Trophoblast cell (in vitro differentiated cells and primary cell): Measurements from ENCODE around the gene HIKESHI.

Experiments used
- DNase-seq, 2 donors: peaks; one replicate each; pipeline ENCODE4 v3.0.0-alpha.2; 2016
- H2AFZ ChIP-seq: 2 replicates; pipeline ENCODE4 v1.6.1; 2013; ENCODE audit warnings: low read length, moderate library complexity, mild to moderate bottlenecking; ENCODE audit not compliant: insufficient read depth, poor library complexity
- H2AK5ac ChIP-seq: 2 replicates; pipeline ENCODE4 v1.6.1; 2013; ENCODE audit warnings: mild to moderate bottlenecking, low read length
- H2BK120ac ChIP-seq: 2 replicates; pipeline ENCODE4 v1.6.1; 2013; ENCODE audit warnings: low read length, mild to moderate bottlenecking, moderate library complexity; ENCODE audit not compliant: insufficient read depth, poor library complexity
- H2BK12ac ChIP-seq: 2 replicates; pipeline ENCODE4 v1.6.1; 2013; ENCODE audit warnings: mild to moderate bottlenecking, low read length, moderate library complexity
- H2BK5ac ChIP-seq: 2 replicates; pipeline ENCODE4 v1.6.1; 2013; ENCODE audit warnings: low read length, low read depth, moderate library complexity, mild to moderate bottlenecking; ENCODE audit not compliant: poor library complexity
- H3K14ac ChIP-seq: 2 replicates; pipeline ENCODE4 v1.6.1; 2013; ENCODE audit warnings: mild to moderate bottlenecking, low read length
- H3K18ac ChIP-seq: 2 replicates; pipeline ENCODE4 v1.6.1; 2013; ENCODE audit warnings: mild to moderate bottlenecking, low read length
- H3K23ac ChIP-seq: 2 replicates; pipeline ENCODE4 v1.6.1; 2013; ENCODE audit warnings: low read length
- H3K27ac ChIP-seq: 2 replicates; pipeline ENCODE4 v1.5.1; 2013; ENCODE audit warnings: low read depth, mild to moderate bottlenecking, inconsistent platforms, low read length, moderate library complexity
- H3K27me3 ChIP-seq: 2 replicates; pipeline ENCODE4 v1.6.1; 2013; ENCODE audit warnings: inconsistent platforms, mild to moderate bottlenecking, low read length, moderate library complexity; ENCODE audit not compliant: insufficient read depth
- H3K36me3 ChIP-seq, 2 experiments: 1 replicate in 1 of 2; 2 replicates in 1 of 2; pipeline ENCODE4 v1.6.1; 2013; ENCODE audit warnings: low read length in 2 of 2, mild to moderate bottlenecking in 2 of 2, moderate library complexity in 1 of 2; ENCODE audit not compliant: insufficient read depth in 2 of 2, control insufficient read depth in 1 of 2
- H3K4ac ChIP-seq: 2 replicates; pipeline ENCODE4 v1.6.1; 2013; ENCODE audit warnings: low read depth, mild to moderate bottlenecking, low read length, moderate library complexity
- H3K4me1 ChIP-seq, 2 experiments: 1 replicate in 1 of 2; 2 replicates in 1 of 2; pipeline ENCODE4 v1.6.1; 2013; ENCODE audit warnings: low read length in 2 of 2, mild to moderate bottlenecking in 2 of 2, moderate library complexity in 1 of 2; ENCODE audit not compliant: insufficient read depth in 2 of 2, control insufficient read depth in 1 of 2
- H3K4me2 ChIP-seq: 2 replicates; pipeline ENCODE4 v1.6.1; 2013; ENCODE audit warnings: inconsistent platforms, mild to moderate bottlenecking, low read length, moderate library complexity
- H3K4me3 ChIP-seq: 2 replicates; pipeline ENCODE4 v1.5.1; 2013; ENCODE audit warnings: mild to moderate bottlenecking, low read depth, low read length, inconsistent platforms
- H3K79me1 ChIP-seq: one replicate; pipeline ENCODE4 v1.6.1; 2013; ENCODE audit warnings: low read length
- H3K79me2 ChIP-seq: 2 replicates; pipeline ENCODE4 v1.6.1; 2013; ENCODE audit warnings: low read length, mild to moderate bottlenecking; ENCODE audit not compliant: control insufficient read depth, insufficient read depth, poor library complexity
- H3K9ac ChIP-seq: 2 replicates; pipeline ENCODE4 v1.6.1; 2013; ENCODE audit warnings: mild to moderate bottlenecking, low read length
- H3K9me3 ChIP-seq: 2 replicates; pipeline ENCODE4 v1.6.1; 2013; ENCODE audit warnings: low read depth, mild to moderate bottlenecking, control low read depth, inconsistent platforms, low read length; ENCODE audit not compliant: insufficient read depth
- H4K12ac ChIP-seq: 2 replicates; pipeline ENCODE4 v1.6.1; 2013; ENCODE audit warnings: low read depth, mild to moderate bottlenecking, low read length, moderate library complexity
- H4K8ac ChIP-seq: 2 replicates; pipeline ENCODE4 v1.6.1; 2013; ENCODE audit warnings: low read depth, mild to moderate bottlenecking, low read length, moderate library complexity
- H4K91ac ChIP-seq: one replicate; pipeline ENCODE4 v1.6.1; 2013; ENCODE audit warnings: low read depth, mild to moderate bottlenecking, low read length, moderate library complexity
- WGBS: extraction: QIAGEN DNeasy Blood & Tissue Kit; methylation state at CpG from one replicate; pipeline ENCODE4 v1.1.7; 2013; ENCODE audit warnings: missing lambda C conversion rate; ENCODE audit not compliant: insufficient read length, insufficient coverage; ENCODE audit errors: extremely low coverage; 5-methylcytosine and 5-hydroxymethylcytosine counted together

HIKESHI gene

GRCh38 chr11:86292912-86293616 lies 9.0 kb upstream of the HIKESHI start:
- Histone ChIP-seq H3K4ac (no peak overlapping the region), H4K91ac (no peak overlapping the region)
- WGBS, result no CpG with 5 or more reads among the region's 6 CpGs

GRCh38 chr11:86294026-86294425 lies 8.0 kb upstream of the HIKESHI start:
- no peak overlapping the region for H2AFZ ChIP-seq
- H3K9ac ChIP-seq, result no peak overlapping the region
- H3K18ac ChIP-seq, result no peak overlapping the region
- no peaks in the 10 kb centered on the region for H3K9me3 ChIP-seq
- H3K4me2 ChIP-seq, result no peak overlapping the region
- H2BK12ac ChIP-seq, result no peak overlapping the region
- H3K4me3 ChIP-seq, result no peak overlapping the region
- no peak overlapping the region for H4K12ac ChIP-seq
- peak in 1 of 2 donors; percentile 36 for DNase-seq
- no peaks in the 10 kb centered on the region for H3K4me1 ChIP-seq
- no peak overlapping the region for H3K14ac ChIP-seq
- H3K27me3 ChIP-seq, result no peaks in the 10 kb centered on the region
- no peak overlapping the region for H3K27ac ChIP-seq
- H3K36me3 ChIP-seq, result no peaks in the 10 kb centered on the region
- no peaks in the 10 kb centered on the region for H3K79me1 ChIP-seq
- no peak overlapping the region for H2AK5ac ChIP-seq
- H2BK120ac ChIP-seq, result no peak overlapping the region
- H3K23ac ChIP-seq, result no peak overlapping the region
- no peak overlapping the region for H3K4ac ChIP-seq
- H4K8ac ChIP-seq, result no peak overlapping the region
- no peak overlapping the region for H4K91ac ChIP-seq
- H2BK5ac ChIP-seq, result no peak overlapping the region
- no peaks in the 10 kb centered on the region for H3K79me2 ChIP-seq

More at GRCh38 chr11:86292912-86293616, 9.0 kb upstream of the HIKESHI start:
- H2AK5ac ChIP-seq, result no peak overlapping the region
- no peak overlapping the region for H2BK5ac ChIP-seq
- H3K4me1 ChIP-seq, result no peaks in the 10 kb centered on the region
- H3K4me3 ChIP-seq, result no peak overlapping the region
- H2BK12ac ChIP-seq, result no peak overlapping the region
- no peaks in the 10 kb centered on the region for H3K79me1 ChIP-seq
- no peak overlapping the region for H3K14ac ChIP-seq
- no peaks in the 10 kb centered on the region for H3K79me2 ChIP-seq
- H3K4me2 ChIP-seq, result no peak overlapping the region
- H3K18ac ChIP-seq, result no peak overlapping the region
- no peak overlapping the region for H3K27ac ChIP-seq
- no peak for DNase-seq
- no peaks in the 10 kb centered on the region for H3K36me3 ChIP-seq
- H3K23ac ChIP-seq, result no peak overlapping the region
- H3K27me3 ChIP-seq, result no peaks in the 10 kb centered on the region
- no peak overlapping the region for H2AFZ ChIP-seq
- peaks cover under 1% of the 10 kb centered on the region for H3K9me3 ChIP-seq
- no peak overlapping the region for H4K8ac ChIP-seq
- no peak overlapping the region for H2BK120ac ChIP-seq
- no peak overlapping the region for H3K9ac ChIP-seq
- H4K12ac ChIP-seq, result no peak overlapping the region

GRCh38 chr11:86301742-86302091 lies 323 bp upstream of the HIKESHI start:
- no peak overlapping the region for H3K4me3 ChIP-seq
- H3K9me3 ChIP-seq, result no peaks in the 10 kb centered on the region
- H2BK12ac ChIP-seq, result no peak overlapping the region
- no peak overlapping the region for H3K23ac ChIP-seq
- WGBS, result no CpG with 5 or more reads among the region's 6 CpGs
- no peak overlapping the region for H2BK5ac ChIP-seq
- peaks cover 5% of the 10 kb centered on the region for H3K79me2 ChIP-seq
- DNase-seq, result no peak
- H3K9ac ChIP-seq, result no peak overlapping the region
- no peak overlapping the region for H3K27ac ChIP-seq
- H2AK5ac ChIP-seq, result no peak overlapping the region
- H3K27me3 ChIP-seq, result no peaks in the 10 kb centered on the region
- H3K4me2 ChIP-seq, result peak overlapping the region; percentile 25
- no peak overlapping the region for H3K14ac ChIP-seq
- peaks cover 6% of the 10 kb centered on the region for H3K79me1 ChIP-seq
- H2BK120ac ChIP-seq, result no peak overlapping the region
- no peaks in the 10 kb centered on the region for H3K4me1 ChIP-seq
- H4K8ac ChIP-seq, result no peak overlapping the region
- no peak overlapping the region for H4K12ac ChIP-seq
- H2AFZ ChIP-seq, result no peak overlapping the region
- H4K91ac ChIP-seq, result no peak overlapping the region
- no peak overlapping the region for H3K18ac ChIP-seq
- H3K4ac ChIP-seq, result no peak overlapping the region
- H3K36me3 ChIP-seq, result no peaks in the 10 kb centered on the region

- H2BK12ac ChIP-seq, result no peak overlapping the region
- DNase-seq, result no peak
- no peaks in the 10 kb centered on the region for H3K9me3 ChIP-seq
- H4K12ac ChIP-seq, result no peak overlapping the region
- H2BK120ac ChIP-seq, result no peak overlapping the region
- no peak overlapping the region for H3K27ac ChIP-seq
- no peak overlapping the region for H3K9ac ChIP-seq
- H4K91ac ChIP-seq, result no peak overlapping the region
- H3K4me3 ChIP-seq, result no peak overlapping the region
- no peak overlapping the region for H2AFZ ChIP-seq
- no peak overlapping the region for H2BK5ac ChIP-seq
- H2AK5ac ChIP-seq, result no peak overlapping the region
- H4K8ac ChIP-seq, result no peak overlapping the region
- H3K27me3 ChIP-seq, result no peaks in the 10 kb centered on the region
- H3K79me1 ChIP-seq, result peaks cover 6% of the 10 kb centered on the region
- no peaks in the 10 kb centered on the region for H3K36me3 ChIP-seq
- no peak overlapping the region for H3K23ac ChIP-seq
- peaks cover 5% of the 10 kb centered on the region for H3K79me2 ChIP-seq
- no CpG with 5 or more reads among the region's 2 CpGs for WGBS
- H3K18ac ChIP-seq, result no peak overlapping the region
- H3K4ac ChIP-seq, result no peak overlapping the region
- H3K4me2 ChIP-seq, result no peak overlapping the region
- no peak overlapping the region for H3K14ac ChIP-seq
- no peaks in the 10 kb centered on the region for H3K4me1 ChIP-seq
These were observed 1.2 kb downstream of the HIKESHI start for GRCh38 chr11:86303257-86303656.
